Cardiac muscle cell (in vitro differentiated cells and primary cell): ENCODE data around the gene RAMACL. TPM values are rescaled to one million over a fixed set of nuclear protein-coding genes. Genes with fewer than 3 reads are reported as not detected.
A peak's percentile ranks its signal among the peaks of the same experiment; 100 is the strongest.

Source experiments
- DNase-seq, 2 donors: peaks; one replicate each; pipeline versions ENCODE4 v3.0.0 to v3.0.0-alpha.2; 2010 to 2017; ENCODE audit warnings: low read depth in 1 of 2, low spot score in 1 of 2
- H3K27ac ChIP-seq: fragments of 200-600 bp; sonication (generic); 2 replicates; pipeline ENCODE4 v1.5.1; 2016
- H3K27me3 ChIP-seq: fragments of 200-600 bp; sonication (generic); 2 replicates; pipeline ENCODE4 v1.6.0; 2016; ENCODE audit warnings: control low read depth
- H3K36me3 ChIP-seq: fragments of 200-600 bp; sonication (generic); 2 replicates; pipeline ENCODE4 v1.5.1; 2016; ENCODE audit warnings: control low read depth
- H3K4me1 ChIP-seq: fragments of 200-600 bp; sonication (generic); 2 replicates; pipeline ENCODE4 v1.8.1; 2017; ENCODE audit warnings: low read depth, mild to moderate bottlenecking, mixed run types
- H3K4me3 ChIP-seq: fragments of 200-600 bp; sonication (generic); 2 replicates; pipeline ENCODE4 v1.5.1; 2016; ENCODE audit warnings: mild to moderate bottlenecking
- H3K9me3 ChIP-seq: fragments of 200-600 bp; sonication (generic); 2 replicates; pipeline ENCODE4 v1.5.1; 2017; ENCODE audit warnings: low read depth, mild to moderate bottlenecking, control low read depth
- CTCF ChIP-seq: IDR thresholded peaks from 2 replicates; pipeline ENCODE4 v1.5.1; 2012; ENCODE audit warnings: low read depth, mild to moderate bottlenecking, low read length
- polyA plus RNA-seq: library from polyadenylated mRNA; unstranded; fragments of >200 nt; fragmentation: Nextera tagmentation; extraction: Ambion mirVana; gene quantifications from 2 replicates; pipeline ENCODE4 v1.2.1, GENCODE V29; 2016
- total RNA-seq: library from RNA; depleted of rRNA; stranded (reverse); fragments of >200 nt; gene quantifications from 2 replicates; pipeline ENCODE4 v1.2.3, GENCODE V29; 2016

Gene RAMACL
- total and polyA plus RNA-seq, 2 experiments from 2014 or later: 0.44 to 0.45 TPM

- TF ChIP-seq CTCF: no peak
- Histone ChIP-seq H3K27ac (no peak overlapping the region), H3K4me3 (no peak overlapping the region), H3K9me3 (no peaks in the 10 kb centered on the region), H3K36me3 (no peaks in the 10 kb centered on the region), H3K27me3 (no peaks in the 10 kb centered on the region), H3K4me1 (peaks cover 5% of the 10 kb centered on the region)
- DNase-seq: no peak
These were observed 16.7 kb upstream of the RAMACL start for GRCh38 chr6:166603043-166603690.

- H3K27ac ChIP-seq: no peak overlapping the region
These were observed 15.5 kb upstream of the RAMACL start for GRCh38 chr6:166601956-166602355.

DNA sequence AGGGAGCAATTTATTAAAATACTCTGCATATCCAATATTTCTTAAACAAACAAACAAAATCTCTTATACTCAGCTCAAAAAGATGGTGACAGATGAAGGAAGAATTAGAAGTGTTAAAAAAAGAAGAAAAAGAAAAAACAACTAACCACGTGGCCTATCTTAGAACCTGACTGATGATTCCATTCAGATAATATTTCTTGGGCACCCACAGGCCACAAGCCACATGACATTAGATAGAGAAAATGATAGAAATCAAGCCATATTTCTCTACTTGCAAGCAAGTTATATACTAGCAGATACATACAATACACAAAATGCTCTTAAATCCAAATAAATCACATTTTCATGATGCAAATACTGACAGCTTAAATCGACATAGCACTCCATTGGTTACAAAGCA, 14.5 kb upstream of the RAMACL start:
- Histone ChIP-seq H3K9me3 (no peaks in the 10 kb centered on the region), H3K27me3 (no peaks in the 10 kb centered on the region), H3K4me3 (no peak overlapping the region), H3K36me3 (no peaks in the 10 kb centered on the region), H3K27ac (no peak overlapping the region), H3K4me1 (peaks cover 3% of the 10 kb centered on the region)
- no peak for DNase-seq
- no peak for TF ChIP-seq CTCF

More at GRCh38 chr6:166601956-166602355, 15.5 kb upstream of the RAMACL start:
- H3K9me3 ChIP-seq: no peaks in the 10 kb centered on the region
- H3K27me3 ChIP-seq: no peaks in the 10 kb centered on the region
- no peak overlapping the region for H3K4me3 ChIP-seq
- H3K36me3 ChIP-seq: no peaks in the 10 kb centered on the region
- TF ChIP-seq CTCF: no peak
- no peak for DNase-seq
- peaks cover 5% of the 10 kb centered on the region for H3K4me1 ChIP-seq

- Histone ChIP-seq H3K36me3 (no peaks in the 10 kb centered on the region), H3K27me3 (no peaks in the 10 kb centered on the region), H3K4me3 (no peak overlapping the region), H3K27ac (no peak overlapping the region), H3K9me3 (no peaks in the 10 kb centered on the region), H3K4me1 (no peaks in the 10 kb centered on the region)
- no peak for TF ChIP-seq CTCF
- DNase-seq: no peak
These were observed 12.7 kb upstream of the RAMACL start for GRCh38 chr6:166599205-166599604.

DNA sequence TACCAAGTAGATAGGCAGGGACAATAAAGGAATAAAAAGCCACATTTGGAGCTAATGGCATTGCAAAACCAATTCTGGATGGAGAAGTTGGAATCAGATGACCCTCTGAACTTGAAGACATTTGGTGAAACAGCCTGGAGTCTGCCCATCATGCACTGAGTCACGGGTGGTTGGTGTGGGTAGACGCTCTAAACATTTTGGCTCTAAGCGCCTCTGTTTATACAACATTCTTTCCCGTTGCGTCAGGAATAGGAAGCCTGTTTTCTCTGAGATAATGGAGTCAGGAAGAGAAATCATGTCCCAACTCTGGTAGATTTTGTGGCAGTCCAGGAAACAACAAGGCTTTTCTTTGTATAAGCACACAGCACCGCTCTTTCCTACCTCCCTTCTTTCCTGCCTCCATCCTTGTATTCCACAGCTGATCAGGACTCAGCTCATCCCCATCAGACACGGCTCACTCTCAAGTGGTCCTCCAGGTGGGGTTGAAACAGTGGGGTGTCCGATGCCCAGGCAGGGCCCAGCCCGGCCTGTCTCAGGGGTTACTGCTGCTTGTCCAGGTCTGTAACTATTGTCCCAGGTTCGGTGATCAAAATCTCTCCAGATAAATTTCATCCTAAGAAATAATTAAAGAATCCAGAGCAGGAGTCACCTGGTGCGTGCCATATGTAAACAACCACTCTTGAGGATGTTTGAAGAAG, 12.1 kb upstream of the RAMACL start:
- peak in 1 of 2 donors; percentile 96 for DNase-seq
- H3K4me3 ChIP-seq: no peak overlapping the region
- no peaks in the 10 kb centered on the region for H3K36me3 ChIP-seq
- H3K9me3 ChIP-seq: no peaks in the 10 kb centered on the region
- no peaks in the 10 kb centered on the region for H3K4me1 ChIP-seq
- H3K27ac ChIP-seq: no peak overlapping the region
- TF ChIP-seq CTCF: no peak
- H3K27me3 ChIP-seq: no peaks in the 10 kb centered on the region
